ENCODE results near the gene TEP1.
"Not testable (repeated sequence)": the region's sequence is repeated elsewhere in the genome, so short reads cannot be mapped to it uniquely, and the experiment has no call there.

Gene TEP1

GRCh38 chr14:20412876-20413743 lies at the start of gene TEP1:
TSS of gene TEP1 (minus strand) at chr14:20413501. CDS start at chr14:20408439, 5,062 bp downstream.
- peak; percentile 61 to 80 for DNase-seq (ENCODE audit: low read depth in 2 of 2)

GRCh38 chr14:20461225-20462141 lies 48.2 kb upstream of the TEP1 start, which contains the start of gene PIP4P1:
TSS of gene PIP4P1 (minus strand) at chr14:20461434. CDS start at chr14:20461325, 109 bp downstream.
- DNase-seq (ENCODE audit: low read depth in 2 of 2), result peak; percentile 97

- DNase-seq (ENCODE audit: low read depth in 2 of 2), result peak in 1 of 2 experiments; percentile 35
These were observed 47.3 kb upstream of the TEP1 start for GRCh38 chr14:20460458-20461224.

GRCh38 chr14:20458031-20458789 lies 44.9 kb upstream of the TEP1 start:
- DNase-seq (ENCODE audit: low read depth in 2 of 2), result no peak

GRCh38 chr14:20456971-20457370 lies 43.7 kb upstream of the TEP1 start:
- DNase-seq (ENCODE audit: low read depth in 2 of 2), result no peak

GRCh38 chr14:20455355-20456300 lies 42.3 kb upstream of the TEP1 start:
- DNase-seq (ENCODE audit: low read depth in 2 of 2), result no peak

GRCh38 chr14:20454516-20455354 lies 41.4 kb upstream of the TEP1 start, which contains the start of the genes APEX1 and OSGEP:
TSS of gene APEX1 (plus strand) at chr14:20455226. CDS start at chr14:20455646, 420 bp downstream.
TSS of gene OSGEP (minus strand) at chr14:20454812. CDS start at chr14:20454683, 129 bp downstream.
- peak; percentile 92 to 96 for DNase-seq (ENCODE audit: low read depth in 2 of 2)

- not testable (repeated sequence) for DNase-seq (ENCODE audit: low read depth in 2 of 2)
These were observed 39.5 kb upstream of the TEP1 start for GRCh38 chr14:20452831-20453230.

- no peak for DNase-seq (ENCODE audit: low read depth in 2 of 2)
These were observed 33.6 kb upstream of the TEP1 start for GRCh38 chr14:20446889-20447288.

- DNase-seq (ENCODE audit: low read depth in 2 of 2), result not testable (repeated sequence)
These were observed 30.3 kb upstream of the TEP1 start for GRCh38 chr14:20443650-20444049.

GRCh38 chr14:20441461-20441860 lies 28.2 kb upstream of the TEP1 start:
- no peak for DNase-seq (ENCODE audit: low read depth in 2 of 2)

- peak in 1 of 2 experiments; percentile 7 for DNase-seq (ENCODE audit: low read depth in 2 of 2)
These were observed 27.6 kb upstream of the TEP1 start for GRCh38 chr14:20440882-20441281.

- no peak for DNase-seq (ENCODE audit: low read depth in 2 of 2)
These were observed 27.2 kb upstream of the TEP1 start for GRCh38 chr14:20440465-20440864.

GRCh38 chr14:20438664-20439063 lies 25.4 kb upstream of the TEP1 start:
- no peak for DNase-seq (ENCODE audit: low read depth in 2 of 2)

GRCh38 chr14:20436363-20436755 lies 23.1 kb upstream of the TEP1 start:
- no peak for DNase-seq (ENCODE audit: low read depth in 2 of 2)

- DNase-seq (ENCODE audit: low read depth in 2 of 2), result no peak
These were observed 22.5 kb upstream of the TEP1 start, which contains the start of gene KLHL33 for GRCh38 chr14:20435582-20436362. TSS of gene KLHL33 (minus strand) at chr14:20436166. CDS start at chr14:20435811, 355 bp downstream.
